OCI-LY1 (cell line): ENCODE results near the gene TULP4.
"Not testable (repeated sequence)": the region's sequence is repeated elsewhere in the genome, so short reads cannot be mapped to it uniquely, and the experiment has no call there.

Experiments used
- H2AFZ ChIP-seq: fragments of 200-600 bp; sonication (generic), shearing (Covaris generic); 2 replicates; pipeline ENCODE4 v1.6.0; 2014; ENCODE audit warnings: antibody characterized with exemption, mild to moderate bottlenecking, low read length
- H3F3A ChIP-seq: fragments of 200-600 bp; sonication (generic), shearing (Covaris generic); 2 replicates; pipeline ENCODE4 v1.6.0; 2014; ENCODE audit warnings: mild to moderate bottlenecking, antibody characterized with exemption, low read length, moderate library complexity; ENCODE audit not compliant: insufficient read depth
- H3K27ac ChIP-seq: fragments of 200-600 bp; sonication (generic); 2 replicates; pipeline ENCODE4 v1.5.1; 2014; ENCODE audit warnings: low read length, mixed run types, mild to moderate bottlenecking, low read depth; ENCODE audit not compliant: poor library complexity, severe bottlenecking
- H3K27me3 ChIP-seq: fragments of 200-600 bp; sonication (generic); 2 replicates; pipeline ENCODE4 v1.6.0; 2014; ENCODE audit warnings: antibody characterized with exemption, mild to moderate bottlenecking, low read length, moderate library complexity; ENCODE audit not compliant: insufficient read depth
- H3K36me3 ChIP-seq: fragments of 200-600 bp; sonication (generic); 2 replicates; pipeline ENCODE4 v1.6.1; 2014; ENCODE audit warnings: mild to moderate bottlenecking, antibody characterized with exemption, low read length, moderate library complexity, mixed read lengths; ENCODE audit not compliant: insufficient read depth
- H3K4me1 ChIP-seq: fragments of 200-600 bp; sonication (generic); 2 replicates; pipeline ENCODE4 v1.5.1; 2014; ENCODE audit warnings: mild to moderate bottlenecking, low read length, moderate library complexity; ENCODE audit not compliant: insufficient read depth, severe bottlenecking
- H3K4me2 ChIP-seq: fragments of 200-600 bp; sonication (generic), shearing (Covaris generic); 2 replicates; pipeline ENCODE4 v1.6.1; 2014; ENCODE audit warnings: low read length
- H3K4me3 ChIP-seq: fragments of 200-600 bp; sonication (generic); 2 replicates; pipeline ENCODE4 v1.5.1; 2014; ENCODE audit warnings: low read length, low read depth, mild to moderate bottlenecking, mixed read lengths; ENCODE audit not compliant: poor library complexity, severe bottlenecking
- H3K79me2 ChIP-seq: fragments of 200-600 bp; shearing (Covaris generic); 2 replicates; pipeline ENCODE4 v1.6.1; 2016; ENCODE audit warnings: mixed run types, low read length, mixed read lengths; ENCODE audit not compliant: insufficient read depth
- H3K9ac ChIP-seq: fragments of 200-600 bp; sonication (generic), shearing (Covaris generic); 2 replicates; pipeline ENCODE4 v1.6.1; 2014; ENCODE audit warnings: mild to moderate bottlenecking, low read length, mixed read lengths
- H3K9me2 ChIP-seq: fragments of 200-600 bp; sonication (generic), shearing (Covaris generic); 2 replicates; pipeline ENCODE4 v1.6.1; 2014; ENCODE audit warnings: low read depth, mild to moderate bottlenecking, low read length, mixed read lengths
- H3K9me3 ChIP-seq: fragments of 200-600 bp; shearing (Covaris generic); 2 replicates; pipeline ENCODE4 v1.6.1; 2014; ENCODE audit warnings: low read length, mixed read lengths
- H4K20me1 ChIP-seq: fragments of 200-600 bp; sonication (generic), shearing (Covaris generic); 2 replicates; pipeline ENCODE4 v1.6.0; 2016; ENCODE audit warnings: mild to moderate bottlenecking, low read length; ENCODE audit not compliant: insufficient read depth
- CTCF ChIP-seq: fragments of 200-600 bp; sonication (generic), shearing (Covaris generic); IDR thresholded peaks from 2 replicates; pipeline ENCODE4 v1.5.1; 2017; ENCODE audit warnings: mild to moderate bottlenecking, antibody characterized with exemption, low read length, moderate library complexity, mixed read lengths
- EZH2 ChIP-seq: fragments of 200-600 bp; sonication (generic), shearing (Covaris generic); IDR thresholded peaks from 2 replicates; pipeline ENCODE4 v1.8.0; 2017; ENCODE audit warnings: borderline replicate concordance, mixed run types, mild to moderate bottlenecking, antibody characterized with exemption, low read length, moderate library complexity, mixed read lengths

The TULP4 gene

GRCh38 chr6:158388727-158389126 lies 76.5 kb downstream of the TULP4 start:
- Histone ChIP-seq H3K9me2 (no peaks in the 10 kb centered on the region), H3K27ac (no peak overlapping the region), H3K27me3 (no peaks in the 10 kb centered on the region), H3F3A (no peaks in the 10 kb centered on the region), H3K4me3 (no peak overlapping the region), H3K36me3 (peaks cover 27% of the 10 kb centered on the region), H4K20me1 (no peaks in the 10 kb centered on the region), H2AFZ (no peak overlapping the region), H3K4me1 (peaks cover 18% of the 10 kb centered on the region), H3K9me3 (peaks cover 20% of the 10 kb centered on the region; the same call in 1 of the 2 replicates), H3K4me2 (no peak overlapping the region), H3K9ac (no peak overlapping the region), H3K79me2 (peaks cover 19% of the 10 kb centered on the region)
- TF ChIP-seq CTCF (no peak), EZH2 (no peak)

GRCh38 chr6:158389193-158389919 lies 77.1 kb downstream of the TULP4 start:
- H3K9me2 ChIP-seq: no peaks in the 10 kb centered on the region
- no peaks in the 10 kb centered on the region for H3K27me3 ChIP-seq
- H3K36me3 ChIP-seq: peaks cover 32% of the 10 kb centered on the region
- H3F3A ChIP-seq: no peaks in the 10 kb centered on the region
- H3K4me1 ChIP-seq: peaks cover 18% of the 10 kb centered on the region
- no peaks in the 10 kb centered on the region for H4K20me1 ChIP-seq
- H3K4me3 ChIP-seq: no peak overlapping the region
- TF ChIP-seq EZH2: no peak
- no peak for TF ChIP-seq CTCF
- peaks cover 20% of the 10 kb centered on the region; the same call in 1 of the 2 replicates for H3K9me3 ChIP-seq
- no peak overlapping the region for H3K9ac ChIP-seq
- H2AFZ ChIP-seq: no peak overlapping the region
- no peak overlapping the region for H3K27ac ChIP-seq
- no peak overlapping the region for H3K4me2 ChIP-seq
- peaks cover 19% of the 10 kb centered on the region for H3K79me2 ChIP-seq

- no peaks in the 10 kb centered on the region for H4K20me1 ChIP-seq
- H3K36me3 ChIP-seq: peaks cover 32% of the 10 kb centered on the region
- H3K4me2 ChIP-seq: no peak overlapping the region
- H3K9ac ChIP-seq: no peak overlapping the region
- H3K27ac ChIP-seq: no peak overlapping the region
- H3K4me1 ChIP-seq: peaks cover 18% of the 10 kb centered on the region
- peaks cover 20% of the 10 kb centered on the region; the same call in 1 of the 2 replicates for H3K9me3 ChIP-seq
- no peaks in the 10 kb centered on the region for H3K27me3 ChIP-seq
- H3K4me3 ChIP-seq: no peak overlapping the region
- TF ChIP-seq CTCF (no peak), EZH2 (no peak)
- H2AFZ ChIP-seq: no peak overlapping the region
- peaks cover 16% of the 10 kb centered on the region for H3K79me2 ChIP-seq
- no peaks in the 10 kb centered on the region for H3K9me2 ChIP-seq
- no peaks in the 10 kb centered on the region for H3F3A ChIP-seq
Observed at GRCh38 chr6:158391276-158391675, 79.0 kb downstream of the TULP4 start.

- H3K9ac ChIP-seq, H2AFZ ChIP-seq, H3F3A ChIP-seq, H3K4me2 ChIP-seq, H3K27me3 ChIP-seq, H3K27ac ChIP-seq, H3K9me2 ChIP-seq, H4K20me1 ChIP-seq, H3K4me3 ChIP-seq: not testable (repeated sequence)
- Histone ChIP-seq H3K79me2 (peaks cover 14% of the 10 kb centered on the region), H3K4me1 (peaks cover 16% of the 10 kb centered on the region), H3K36me3 (peaks cover 32% of the 10 kb centered on the region), H3K9me3 (peaks cover 20% of the 10 kb centered on the region; the same call in 1 of the 2 replicates)
Observed at GRCh38 chr6:158391977-158392376, 79.7 kb downstream of the TULP4 start.
